BLaER1 treated with 17β-estradiol and CSF1 and Interleukin-3, amounts not matched to agents 10 nM and 100 nM (cell line): ENCODE data around the gene ADGRE3.

Source experiments
- H3K27ac ChIP-seq, 11 experiments: shearing (Covaris generic); formaldehyde crosslinking; 2 replicates each; pipeline ENCODE4 v1.8.1; 2022
- H3K27me3 ChIP-seq, 11 experiments: shearing (Covaris generic); formaldehyde crosslinking; 2 replicates each; pipeline ENCODE4 v1.8.1; 2022
- H3K36me3 ChIP-seq, 11 experiments: shearing (Covaris generic); formaldehyde crosslinking; 2 replicates each; pipeline ENCODE4 v1.8.1; 2022
- H3K4me1 ChIP-seq, 10 experiments: shearing (Covaris generic); formaldehyde crosslinking; 2 replicates each; pipeline ENCODE4 v1.8.1; 2022
- H3K4me2 ChIP-seq, 11 experiments: shearing (Covaris generic); formaldehyde crosslinking; 2 replicates each; pipeline ENCODE4 v1.8.1; 2022
- H3K4me3 ChIP-seq, 10 experiments: shearing (Covaris generic); formaldehyde crosslinking; 2 replicates each; pipeline ENCODE4 v1.8.1; 2022
- H3K9ac ChIP-seq, 11 experiments: shearing (Covaris generic); formaldehyde crosslinking; 2 replicates each; pipeline ENCODE4 v1.8.1; 2022
- H3K9me3 ChIP-seq, 11 experiments: shearing (Covaris generic); formaldehyde crosslinking; replicated peaks in 1 of 11; 2 replicates each; pipeline ENCODE4 v1.8.1; 2022
- H4K20me1 ChIP-seq, 11 experiments: shearing (Covaris generic); formaldehyde crosslinking; 2 replicates each; pipeline ENCODE4 v1.8.1; 2022
- Cebpa-rat ChIP-seq, 11 experiments: shearing (Covaris generic); IDR thresholded peaks; 2 replicates each; pipeline ENCODE4 v1.8.1; 2022

ADGRE3 gene

GRCh38 chr19:14577885-14578427 is 96.7 kb downstream of the ADGRE3 start:
- H3K9ac ChIP-seq, result peak overlapping the region in 9 of 11 experiments; percentile 36 to 71 (median 59); a peak in 16 of 22 replicates
- peaks cover 0 to 4% (median 0%) of the 10 kb centered on the region in 11 experiments; a peak in 2 of 22 replicates for H4K20me1 ChIP-seq
- peak overlapping the region; percentile 51 to 86 (median 72) for H3K4me2 ChIP-seq
- peak overlapping the region in 2 of 10 experiments; percentile 1 to 13; a peak in 1 of 20 replicates for H3K4me3 ChIP-seq
- no peaks in the 10 kb centered on the region for H3K36me3 ChIP-seq
- no peaks in the 10 kb centered on the region for H3K27me3 ChIP-seq
- peak overlapping the region in 10 of 11 experiments; percentile 2 to 79 (median 73); a peak in 19 of 22 replicates for H3K27ac ChIP-seq
- TF ChIP-seq Cebpa-rat (IDR thresholded peaks at IDR 0.05), result no peak
- peaks cover 37 to 93% (median 69%) of the 10 kb centered on the region in 10 experiments for H3K4me1 ChIP-seq
- H3K9me3 ChIP-seq, result 0 out of 22 replicates have a peak, but pooled peaks cover 0 to 6% (median 0%) of the 10 kb centered on the region in 11 experiments

DNA sequence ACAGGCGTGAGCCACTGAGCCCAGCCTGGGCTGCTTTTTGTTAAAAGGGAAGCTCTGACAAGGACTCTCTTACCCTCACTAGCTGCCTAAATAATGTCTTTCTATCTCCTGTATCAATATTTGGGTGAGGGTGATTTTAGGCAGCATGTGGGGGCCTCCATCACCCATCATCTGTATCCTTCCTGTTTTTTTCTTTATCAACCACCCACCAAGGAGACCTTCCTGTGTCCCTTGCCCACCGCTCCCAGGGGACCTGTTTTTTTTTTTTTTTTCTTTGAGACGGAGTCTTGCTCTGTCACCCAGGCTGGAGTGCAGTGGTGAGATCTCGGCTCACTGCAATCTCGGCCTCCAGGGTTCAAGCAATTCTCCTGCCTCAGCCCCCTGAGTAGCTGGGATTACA is 97.4 kb downstream of the ADGRE3 start:
- no peaks in the 10 kb centered on the region for H3K27me3 ChIP-seq
- peaks cover 33 to 92% (median 67%) of the 10 kb centered on the region in 10 experiments for H3K4me1 ChIP-seq
- no peaks in the 10 kb centered on the region for H3K36me3 ChIP-seq
- H3K4me3 ChIP-seq, result no peak overlapping the region
- H3K27ac ChIP-seq, result peak overlapping the region in 10 of 11 experiments; percentile 2 to 79 (median 73); a peak in 18 of 22 replicates
- H4K20me1 ChIP-seq, result peaks cover 0 to 4% (median 0%) of the 10 kb centered on the region in 11 experiments; a peak in 2 of 22 replicates
- peak overlapping the region; percentile 51 to 86 (median 72); a peak in 21 of 22 replicates for H3K4me2 ChIP-seq
- H3K9ac ChIP-seq, result peak overlapping the region in 9 of 11 experiments; percentile 8 to 71 (median 59); a peak in 16 of 22 replicates
- no peak for TF ChIP-seq Cebpa-rat (IDR thresholded peaks at IDR 0.05)
- 0 out of 22 replicates have a peak, but pooled peaks cover 0 to 6% (median 0%) of the 10 kb centered on the region in 11 experiments for H3K9me3 ChIP-seq

DNA sequence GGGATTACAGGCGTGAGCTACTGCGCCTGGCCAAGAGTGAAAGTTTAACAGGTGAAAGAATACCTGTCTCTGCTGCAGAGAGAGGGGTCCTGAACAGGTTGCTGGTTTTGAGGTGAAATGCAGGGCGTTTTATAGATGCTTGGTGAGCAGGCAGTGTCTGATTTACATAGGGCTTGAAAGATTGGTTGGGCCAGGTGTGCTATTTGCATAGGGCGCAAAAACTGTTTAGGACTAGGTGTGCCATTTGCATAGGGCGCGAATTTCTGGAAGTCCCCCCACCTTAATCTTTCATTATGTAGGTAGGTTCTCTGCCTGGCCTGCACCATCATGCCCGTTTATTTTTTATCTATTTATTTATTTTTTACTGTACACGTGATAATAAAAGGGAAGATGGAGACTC is 98.3 kb downstream of the ADGRE3 start:
- no peak overlapping the region for H3K4me3 ChIP-seq
- no peaks in the 10 kb centered on the region for H3K27me3 ChIP-seq
- no peaks in the 10 kb centered on the region for H3K36me3 ChIP-seq
- H3K4me1 ChIP-seq, result peaks cover 34 to 89% (median 71%) of the 10 kb centered on the region in 10 experiments
- peak overlapping the region in 7 of 11 experiments; percentile 3 to 79 (median 44); a peak in 9 of 22 replicates for H3K27ac ChIP-seq
- no peak for TF ChIP-seq Cebpa-rat (IDR thresholded peaks at IDR 0.05)
- H3K4me2 ChIP-seq, result peak overlapping the region in 10 of 11 experiments; percentile 4 to 86 (median 68); a peak in 16 of 22 replicates
- H3K9me3 ChIP-seq, result 0 out of 22 replicates have a peak, but pooled peaks cover 0 to 6% (median 0%) of the 10 kb centered on the region in 11 experiments
- no peak overlapping the region for H3K9ac ChIP-seq
- H4K20me1 ChIP-seq, result peaks cover 0 to 4% (median 0%) of the 10 kb centered on the region in 11 experiments; a peak in 2 of 22 replicates

- peak overlapping the region in 7 of 11 experiments; percentile 64 to 86 (median 78); a peak in 11 of 22 replicates for H3K4me2 ChIP-seq
- H3K9ac ChIP-seq, result no peak overlapping the region
- TF ChIP-seq Cebpa-rat (IDR thresholded peaks at IDR 0.05), result no peak
Observed at GRCh38 chr19:14575428-14575980, 99.1 kb downstream of the ADGRE3 start.

DNA sequence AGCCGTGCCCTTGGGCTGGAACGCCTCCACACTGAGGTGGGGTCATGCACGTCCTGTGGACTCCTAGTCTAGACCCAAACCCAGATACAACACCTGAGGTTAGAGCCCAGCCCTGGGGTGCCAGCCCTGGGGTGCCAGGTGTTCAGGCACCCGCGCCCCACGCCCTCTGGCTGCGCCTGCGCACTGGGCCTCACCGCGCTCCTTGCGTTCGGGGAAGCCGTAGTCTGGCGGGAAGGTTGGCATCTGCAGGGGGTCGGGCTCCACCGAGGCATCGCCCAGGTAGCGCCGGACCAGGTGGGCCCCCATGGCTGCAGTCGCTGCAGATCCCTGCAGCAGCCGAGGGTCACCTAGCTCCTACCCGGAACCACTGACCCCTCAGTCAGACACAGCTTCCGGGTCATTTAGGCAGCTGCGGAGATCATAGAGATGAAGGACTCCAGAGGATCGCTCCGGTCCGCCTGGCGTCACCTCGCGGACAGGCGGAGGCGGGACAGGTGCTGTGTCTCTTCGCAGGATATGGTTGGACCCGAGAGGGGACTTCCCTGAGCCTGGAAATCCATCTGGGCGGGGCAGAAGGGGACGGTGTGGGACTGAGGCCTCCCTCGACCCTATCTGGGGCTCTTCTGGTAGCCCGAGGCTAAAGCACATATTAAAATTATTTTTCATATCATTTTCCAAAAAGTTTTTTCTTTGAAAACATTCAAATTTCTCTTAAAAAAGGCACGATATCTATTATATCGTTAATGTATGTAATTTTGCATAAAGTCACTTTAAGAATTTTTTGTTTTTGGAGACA is 102.8 kb downstream of the ADGRE3 start, which contains the start of gene NDUFB7:
NDUFB7 (minus strand) TSS at position 372 of the 796 bp plus-strand sequence; CDS start at position 306, 66 bp downstream.
- Histone ChIP-seq H3K4me3 (peak within 1 kb of the TSS; percentile 71 to 98 (median 82)), H3K9ac (peak within 1 kb of the TSS; percentile 79 to 89 (median 85)), H3K4me1 (peaks cover 48 to 93% (median 82%) of the 10 kb centered on the region in 10 experiments), H3K4me2 (peak within 1 kb of the TSS; percentile 74 to 100 (median 97)), H4K20me1 (peaks cover 10 to 33% (median 23%) of the 10 kb centered on the region in 11 experiments; a peak in 19 of 22 replicates), H3K27ac (peak within 1 kb of the TSS; percentile 46 to 90 (median 84); a peak in 21 of 22 replicates), H3K27me3 (no peaks in the 10 kb centered on the region), H3K9me3 (0 out of 22 replicates have a peak, but pooled peaks cover 0 to 6% (median 0%) of the 10 kb centered on the region in 11 experiments), H3K36me3 (peaks cover 0 to 38% (median 13%) of the 10 kb centered on the region in 11 experiments; a peak in 14 of 22 replicates)
- TF ChIP-seq Cebpa-rat (IDR thresholded peaks at IDR 0.05), result no peak

More at GRCh38 chr19:14575428-14575980, 99.1 kb downstream of the ADGRE3 start:
- Histone ChIP-seq H3K27ac (peak overlapping the region in 7 of 11 experiments; percentile 3 to 74 (median 66); a peak in 10 of 22 replicates), H3K4me3 (no peak overlapping the region), H3K27me3 (no peaks in the 10 kb centered on the region), H3K4me1 (peaks cover 39 to 89% (median 78%) of the 10 kb centered on the region in 10 experiments), H3K9me3 (0 out of 22 replicates have a peak, but pooled peaks cover 0 to 6% (median 0%) of the 10 kb centered on the region in 11 experiments), H3K36me3 (peaks cover 0 to 4% (median 0%) of the 10 kb centered on the region in 11 experiments; a peak in 4 of 22 replicates), H4K20me1 (peaks cover 0 to 5% (median 0%) of the 10 kb centered on the region in 11 experiments; a peak in 2 of 22 replicates)

GRCh38 chr19:14570864-14571527 is 103.6 kb downstream of the ADGRE3 start:
- peaks cover 0 to 42% (median 16%) of the 10 kb centered on the region in 11 experiments; a peak in 15 of 22 replicates for H3K36me3 ChIP-seq
- H4K20me1 ChIP-seq, result peaks cover 16 to 39% (median 29%) of the 10 kb centered on the region in 11 experiments; a peak in 19 of 22 replicates
- H3K27me3 ChIP-seq, result no peaks in the 10 kb centered on the region
- peak overlapping the region; percentile 46 to 90 (median 84); a peak in 21 of 22 replicates for H3K27ac ChIP-seq
- H3K4me1 ChIP-seq, result peaks cover 56 to 91% (median 80%) of the 10 kb centered on the region in 10 experiments
- H3K4me3 ChIP-seq, result peak overlapping the region; percentile 71 to 98 (median 82)
- peak overlapping the region; percentile 74 to 100 (median 97) for H3K4me2 ChIP-seq
- peak overlapping the region; percentile 79 to 89 (median 85) for H3K9ac ChIP-seq
- 0 out of 22 replicates have a peak, but pooled peaks cover 0 to 6% (median 0%) of the 10 kb centered on the region in 11 experiments for H3K9me3 ChIP-seq
- TF ChIP-seq Cebpa-rat (IDR thresholded peaks at IDR 0.05), result no peak
